GM21360 (cell line): ENCODE data around the gene KIAA0753.

Experiments used
- ATAC-seq: cut with Tn5 transposase; IDR thresholded peaks from one replicate; pipeline ENCODE4 v1.9.1; 2021; ENCODE audit warnings: mild to moderate bottlenecking, moderate library complexity; ENCODE audit not compliant: unreplicated experiment

Gene KIAA0753

DNA sequence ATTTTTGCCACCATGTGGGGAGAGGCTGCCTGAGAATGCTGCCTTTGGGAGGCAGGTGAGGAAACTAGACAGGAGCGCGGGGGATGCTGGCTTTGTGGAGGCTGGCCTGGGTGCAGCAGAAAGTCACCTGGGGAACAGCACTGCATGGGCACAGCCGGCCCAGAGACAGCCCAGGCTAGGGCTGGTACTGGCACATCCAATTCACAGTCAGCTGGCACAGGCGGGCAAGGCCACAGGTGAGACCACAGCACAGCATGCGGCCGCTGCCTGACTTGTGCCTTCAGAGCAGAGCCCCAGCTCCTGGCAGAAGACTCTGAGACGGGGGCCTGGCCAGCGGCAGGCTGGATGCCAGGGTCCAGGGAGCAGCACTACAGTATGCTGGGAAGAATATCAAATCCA lies 67.5 kb downstream of the KIAA0753 start:
- ATAC-seq: no peak

DNA sequence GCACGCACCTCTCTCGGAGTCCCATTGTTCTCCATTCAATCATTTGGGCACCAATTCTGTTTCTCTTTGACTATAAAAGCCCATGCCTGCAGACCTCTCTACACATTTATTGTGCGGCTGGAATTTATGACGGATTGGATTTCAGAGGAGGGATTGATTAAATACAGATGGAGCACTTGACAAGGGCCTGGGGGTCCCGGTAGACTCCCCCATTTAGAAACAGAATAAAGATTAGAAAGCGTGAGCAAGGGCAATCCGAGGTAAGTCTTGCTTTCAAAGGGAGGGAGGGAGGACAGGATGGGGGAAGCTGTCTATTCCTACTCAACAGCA lies 69.1 kb downstream of the KIAA0753 start:
- no peak for ATAC-seq

DNA sequence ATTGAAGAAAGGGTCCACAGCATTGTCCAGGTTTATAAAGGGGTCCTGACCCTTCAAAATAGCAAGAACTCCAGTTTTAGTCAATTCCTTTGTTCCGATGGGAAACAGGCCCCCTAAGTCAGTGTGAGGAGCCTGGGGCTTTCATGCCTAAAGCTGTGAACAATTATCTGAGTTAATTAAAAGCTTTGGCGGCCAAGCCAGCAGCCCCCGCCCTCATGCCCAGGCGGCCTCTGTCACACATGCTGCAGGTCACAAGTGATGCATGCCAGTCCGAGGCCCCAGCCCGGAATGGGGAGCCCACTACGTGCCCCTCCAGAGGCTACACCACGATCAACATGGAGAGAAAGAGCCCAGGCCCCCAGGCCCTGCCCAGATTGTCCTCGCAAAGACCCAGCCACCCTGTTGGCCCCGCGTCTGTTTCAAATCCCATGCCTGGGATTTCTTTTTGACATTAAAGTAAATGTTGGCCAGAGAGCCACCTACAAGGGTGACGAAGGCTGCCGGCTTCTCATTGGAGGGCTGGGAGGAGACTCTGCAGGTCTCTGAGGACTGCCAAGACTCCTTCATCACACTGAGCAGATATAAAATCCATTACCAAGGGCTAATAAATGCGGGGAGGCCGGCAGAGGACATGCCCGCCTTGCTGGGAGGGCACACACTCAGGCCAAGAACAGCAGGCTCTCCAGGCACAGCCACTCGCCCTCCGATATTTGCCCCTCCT lies 69.6 kb downstream of the KIAA0753 start:
- no peak for ATAC-seq

DNA sequence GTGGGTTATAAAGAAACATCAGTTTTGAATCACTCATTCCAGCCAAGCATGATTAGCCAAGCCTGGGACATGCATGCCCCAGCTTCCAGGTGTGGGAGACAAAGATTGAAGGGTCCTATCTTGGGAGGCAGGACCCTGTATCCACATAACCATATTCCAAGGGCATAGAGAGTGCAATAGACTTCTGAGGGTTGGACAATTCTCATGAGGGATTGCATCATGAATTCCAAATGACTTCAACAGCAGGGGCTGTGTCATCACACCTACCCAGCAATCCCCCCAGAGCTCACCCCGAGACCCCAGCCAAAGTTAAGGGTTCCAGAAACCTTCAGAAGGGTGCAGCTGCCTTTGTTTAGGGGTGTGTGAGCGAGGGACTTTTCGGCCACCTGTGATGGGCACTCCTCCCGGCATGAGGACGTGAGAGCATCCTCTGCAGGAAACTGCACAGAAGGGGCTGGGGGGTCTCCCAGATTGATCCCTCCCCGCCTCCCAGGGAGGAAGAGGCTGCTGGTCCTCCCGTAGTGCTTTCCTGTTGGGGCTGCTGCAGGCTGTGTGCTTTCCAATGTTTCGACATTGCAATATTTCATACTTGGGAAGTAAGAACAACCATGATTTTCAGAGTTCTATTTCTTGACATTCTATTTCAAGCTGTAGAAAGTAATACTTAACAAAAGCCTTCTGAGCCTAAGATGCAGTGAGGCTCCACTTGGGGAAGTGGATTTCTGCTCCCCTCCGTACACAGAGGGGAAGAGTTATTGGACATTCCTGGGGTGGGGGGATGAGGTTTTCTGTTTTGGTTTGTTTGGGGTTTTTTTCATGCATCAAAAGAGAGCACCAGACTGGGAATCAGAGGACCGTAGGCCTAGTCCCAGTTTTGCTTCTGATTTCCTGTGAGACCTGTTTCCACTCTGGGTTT lies 70.9 kb downstream of the KIAA0753 start:
- ATAC-seq: no peak

DNA sequence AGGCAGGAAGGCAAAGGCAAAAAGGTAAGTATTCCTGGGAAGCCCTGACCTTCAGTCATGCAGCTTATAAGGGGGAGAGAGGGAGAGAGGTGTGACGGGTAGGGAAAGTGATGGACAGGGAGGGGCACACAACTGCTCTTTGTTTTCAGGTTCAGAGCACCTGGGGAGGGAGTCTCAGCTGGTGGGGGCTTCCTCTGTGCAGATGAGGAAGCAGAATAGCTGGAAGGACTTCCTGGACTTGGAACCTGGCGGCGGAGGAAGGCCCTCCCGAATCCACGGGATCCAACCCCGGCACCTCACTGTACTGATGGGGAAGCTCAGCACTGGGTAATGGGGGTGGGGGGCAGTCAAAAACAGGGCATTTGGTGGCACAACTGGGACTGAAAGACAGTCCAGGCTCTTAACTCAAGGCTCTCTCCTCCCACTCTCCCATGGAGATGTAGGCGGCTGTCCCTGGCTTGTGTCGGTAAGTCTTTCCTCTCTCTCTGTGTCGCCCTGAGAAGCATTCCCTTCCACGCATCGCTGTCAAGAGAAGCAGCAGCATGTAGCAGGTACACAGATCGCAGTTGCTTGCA lies 72.2 kb downstream of the KIAA0753 start:
- no peak for ATAC-seq

DNA sequence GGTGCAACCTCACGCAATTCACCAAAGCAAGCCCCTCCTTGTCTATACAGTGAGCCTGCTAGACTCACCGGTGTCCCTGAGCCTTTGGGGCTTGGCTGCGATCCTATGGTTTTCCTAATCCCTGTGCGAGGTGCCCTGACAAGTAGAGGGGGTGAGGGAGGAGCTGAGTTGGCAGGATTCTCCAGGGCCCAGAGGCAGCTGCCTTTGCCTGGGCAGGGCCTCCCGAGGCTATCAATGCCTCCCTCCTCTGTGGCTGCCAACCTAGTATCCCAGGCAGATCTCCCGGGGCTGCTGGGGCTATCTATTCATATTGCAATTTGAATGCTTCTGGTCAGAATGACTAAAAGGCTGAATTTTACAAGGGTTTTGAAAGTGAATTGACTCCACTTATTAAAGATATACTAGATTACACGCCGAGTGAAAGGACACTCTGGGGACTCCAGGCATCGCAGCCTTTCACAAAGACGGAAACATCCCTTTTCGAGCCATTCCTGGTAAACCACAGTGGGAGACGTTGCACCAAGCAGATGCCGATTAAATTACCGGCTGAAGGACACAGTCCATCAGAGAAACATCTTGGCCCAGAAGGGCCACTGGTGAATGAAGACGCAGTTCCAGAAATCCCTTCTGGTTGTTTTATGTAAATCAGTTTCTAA lies 72.9 kb downstream of the KIAA0753 start:
- ATAC-seq: no peak

DNA sequence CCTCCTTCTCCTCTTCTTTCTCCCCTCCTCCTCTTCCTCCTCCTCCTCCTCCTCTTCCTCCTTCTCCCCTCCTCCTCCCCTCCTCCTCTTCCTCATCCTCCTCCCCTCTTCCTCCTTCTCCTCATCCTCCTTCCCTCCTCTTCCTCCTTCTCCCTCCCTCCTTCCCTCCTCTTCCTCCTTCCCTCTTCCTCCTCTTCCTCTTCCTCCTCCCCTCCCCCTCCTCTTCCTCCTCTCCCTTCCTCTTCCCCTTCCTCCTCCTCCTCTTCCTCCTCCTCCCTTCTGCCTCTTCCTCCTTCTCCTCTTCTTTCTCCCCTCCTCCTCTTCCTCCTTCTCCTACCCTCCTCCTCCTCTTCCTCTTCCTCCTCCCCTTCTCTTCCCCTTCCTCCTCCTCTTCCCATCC lies 79.1 kb downstream of the KIAA0753 start:
- no peak for ATAC-seq

DNA sequence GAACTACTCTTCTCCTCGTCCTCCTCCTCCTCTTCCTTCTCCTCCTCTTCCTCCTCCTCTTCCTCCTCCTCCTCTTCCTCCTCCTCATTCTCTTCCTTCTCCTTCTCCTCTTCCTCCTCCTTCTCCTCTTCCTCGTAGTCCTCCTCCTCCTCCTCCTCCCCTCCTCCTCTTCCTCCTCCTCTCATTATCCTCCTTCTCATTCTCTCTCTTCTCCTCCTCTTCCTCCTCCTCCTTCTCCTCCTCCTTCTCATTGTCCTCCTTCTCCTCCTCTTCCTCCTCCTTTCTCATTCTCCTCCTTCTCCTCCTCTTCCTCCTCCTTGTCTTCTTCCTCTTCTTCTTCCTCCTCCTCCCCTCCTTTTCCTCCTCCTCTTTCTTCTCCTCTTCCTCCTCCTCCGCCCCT lies 80.0 kb downstream of the KIAA0753 start:
- ATAC-seq: no peak

DNA sequence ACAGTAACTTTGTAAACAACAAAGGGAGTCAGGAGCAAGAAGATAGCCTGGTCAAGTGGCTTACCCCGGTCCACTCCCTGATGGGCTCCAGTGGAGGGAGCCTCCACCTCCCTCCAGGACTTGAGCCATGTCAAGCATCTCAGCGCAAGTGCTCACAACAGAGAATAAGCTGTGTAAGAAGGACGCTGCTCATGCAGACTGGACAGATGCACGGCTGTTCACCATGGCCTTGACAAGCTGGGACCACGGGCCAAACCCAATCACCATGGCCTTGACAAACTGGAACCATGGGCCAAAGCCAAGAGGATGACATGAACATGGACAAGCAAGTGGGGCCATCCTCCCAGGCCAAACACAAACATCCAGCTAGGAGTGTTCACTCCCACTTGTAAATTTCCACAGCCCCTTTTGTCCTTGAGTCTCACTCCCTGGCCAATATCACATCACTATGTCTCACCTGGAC lies 80.7 kb downstream of the KIAA0753 start:
- ATAC-seq: no peak

DNA sequence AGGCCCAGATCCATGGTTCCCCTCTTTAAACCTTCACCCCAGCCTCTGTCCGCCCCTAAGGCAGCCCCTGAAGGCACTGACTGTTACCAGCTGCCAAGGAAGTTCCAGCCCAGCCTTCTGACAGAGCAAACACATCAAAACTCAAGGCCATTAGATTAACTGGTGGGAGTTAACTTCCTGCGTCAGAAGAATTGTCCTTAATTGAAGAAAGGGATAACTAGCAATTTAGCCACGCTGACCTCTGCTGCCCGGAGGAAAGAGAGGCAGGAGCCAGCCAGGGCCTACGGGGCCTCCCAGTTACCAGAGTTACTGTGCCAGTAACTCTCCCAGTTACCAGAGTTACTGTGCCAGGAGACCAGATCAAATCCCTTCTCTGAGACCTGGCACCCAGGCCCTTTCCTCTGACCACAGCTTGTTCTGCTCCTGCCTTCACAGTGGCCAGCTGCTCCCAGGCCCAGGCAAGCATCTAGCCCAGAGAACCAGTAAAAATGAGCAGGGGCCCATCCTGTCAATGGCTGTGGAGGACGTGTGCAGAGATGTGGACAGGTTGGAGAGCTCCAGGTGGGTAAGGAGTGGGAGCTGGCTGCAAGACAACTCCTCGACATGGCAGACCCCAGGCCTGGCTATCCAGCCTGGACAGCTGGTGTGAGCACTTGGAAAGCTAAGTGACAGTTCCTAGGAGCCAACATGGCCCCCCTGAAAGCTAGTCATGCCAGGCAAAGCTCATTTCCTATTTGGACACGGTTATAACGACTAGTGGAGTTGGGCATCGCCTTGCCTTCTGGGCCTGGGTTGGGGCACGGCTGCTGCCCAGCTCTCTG lies 81.4 kb downstream of the KIAA0753 start:
- no peak for ATAC-seq

DNA sequence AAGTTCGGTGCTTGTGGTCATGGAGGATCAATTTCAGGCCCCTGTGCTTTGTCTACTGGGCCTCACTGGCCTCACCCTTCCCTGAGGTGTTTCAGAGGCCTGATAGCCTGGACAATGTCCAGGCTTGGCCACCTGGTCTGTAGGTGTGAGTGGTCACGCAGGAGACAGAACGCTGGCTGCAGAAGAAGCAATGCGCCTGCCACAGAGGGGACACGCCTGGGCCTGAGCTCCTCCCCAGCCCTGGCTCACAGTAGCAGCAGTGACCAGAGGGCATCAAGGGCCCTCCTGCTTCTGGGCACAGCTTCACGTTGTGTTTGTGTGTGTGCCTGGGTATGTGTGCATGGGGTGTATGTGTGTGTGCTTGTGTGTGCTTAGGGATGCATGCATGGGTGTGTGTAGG lies 82.2 kb downstream of the KIAA0753 start:
- no peak for ATAC-seq

DNA sequence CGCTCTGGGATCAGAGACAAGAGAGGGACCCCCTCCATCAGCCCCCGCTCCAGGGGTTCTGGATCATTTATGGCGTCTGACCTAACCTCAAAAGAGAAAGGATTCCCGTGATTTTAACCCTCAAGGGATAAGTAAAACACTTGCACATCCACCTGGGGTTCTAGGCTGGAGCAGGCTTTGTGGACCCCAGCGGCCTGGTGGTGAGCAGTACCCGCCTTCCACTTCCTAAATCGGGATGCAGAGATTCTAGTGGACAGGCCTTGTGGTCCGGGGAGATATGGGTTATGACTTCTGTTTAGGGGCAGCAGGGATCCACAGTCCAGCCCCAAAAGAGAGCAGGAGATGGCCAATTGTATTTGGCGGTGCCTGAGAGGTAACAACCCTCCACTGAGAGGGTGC lies 83.5 kb downstream of the KIAA0753 start:
- no peak for ATAC-seq

DNA sequence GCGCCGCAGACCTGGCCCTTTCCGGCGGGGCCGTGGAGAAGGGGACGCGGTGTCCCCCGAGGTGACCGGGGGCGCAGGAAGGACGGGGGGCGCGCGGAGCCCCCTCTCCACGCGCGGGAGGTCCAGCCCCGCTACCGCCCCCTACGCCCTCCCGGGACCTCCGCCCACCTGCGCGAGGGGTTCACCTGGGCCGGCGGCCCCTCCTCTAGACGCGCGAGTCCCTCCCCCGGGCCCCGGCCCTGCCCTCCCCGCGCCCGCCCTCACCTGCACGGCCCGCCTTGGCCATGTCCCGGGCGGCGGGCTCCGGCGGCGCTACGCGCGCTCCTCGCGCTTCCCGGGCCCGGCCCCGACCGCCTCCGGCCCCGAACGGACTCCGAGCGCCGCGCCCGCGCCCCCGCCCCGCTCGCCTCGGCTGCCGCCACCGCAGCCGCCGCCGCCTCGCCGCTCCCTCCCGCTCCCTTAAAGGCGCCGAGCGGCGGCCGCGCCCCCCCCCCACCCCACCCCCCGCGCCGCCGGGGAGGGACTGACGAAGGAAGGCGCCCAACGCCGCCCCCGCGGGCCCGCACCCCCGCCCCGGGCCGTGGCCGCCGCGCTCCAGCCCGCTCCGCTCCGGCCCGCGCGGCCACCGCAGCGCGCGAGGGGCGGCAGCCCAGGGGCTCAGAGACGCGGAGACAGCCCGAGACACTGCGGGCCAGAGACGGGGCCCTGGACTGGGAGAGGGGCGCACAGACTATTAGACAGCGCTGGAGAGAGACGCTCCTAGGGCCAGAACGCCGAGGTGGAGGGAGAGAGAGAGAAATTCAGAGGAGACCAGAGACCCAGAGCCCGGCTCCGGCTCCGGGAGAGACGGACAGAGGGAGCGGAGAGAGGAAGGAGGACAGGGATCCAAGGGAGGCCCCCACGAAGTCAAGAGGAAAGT lies 84.1 kb downstream of the KIAA0753 start, which contains the start of gene PITPNM3:
Gene PITPNM3, minus strand, starts transcription at position 435 of the 919 bp plus-strand sequence. Its CDS starts 149 bp downstream, at position 286.
- no peak for ATAC-seq

DNA sequence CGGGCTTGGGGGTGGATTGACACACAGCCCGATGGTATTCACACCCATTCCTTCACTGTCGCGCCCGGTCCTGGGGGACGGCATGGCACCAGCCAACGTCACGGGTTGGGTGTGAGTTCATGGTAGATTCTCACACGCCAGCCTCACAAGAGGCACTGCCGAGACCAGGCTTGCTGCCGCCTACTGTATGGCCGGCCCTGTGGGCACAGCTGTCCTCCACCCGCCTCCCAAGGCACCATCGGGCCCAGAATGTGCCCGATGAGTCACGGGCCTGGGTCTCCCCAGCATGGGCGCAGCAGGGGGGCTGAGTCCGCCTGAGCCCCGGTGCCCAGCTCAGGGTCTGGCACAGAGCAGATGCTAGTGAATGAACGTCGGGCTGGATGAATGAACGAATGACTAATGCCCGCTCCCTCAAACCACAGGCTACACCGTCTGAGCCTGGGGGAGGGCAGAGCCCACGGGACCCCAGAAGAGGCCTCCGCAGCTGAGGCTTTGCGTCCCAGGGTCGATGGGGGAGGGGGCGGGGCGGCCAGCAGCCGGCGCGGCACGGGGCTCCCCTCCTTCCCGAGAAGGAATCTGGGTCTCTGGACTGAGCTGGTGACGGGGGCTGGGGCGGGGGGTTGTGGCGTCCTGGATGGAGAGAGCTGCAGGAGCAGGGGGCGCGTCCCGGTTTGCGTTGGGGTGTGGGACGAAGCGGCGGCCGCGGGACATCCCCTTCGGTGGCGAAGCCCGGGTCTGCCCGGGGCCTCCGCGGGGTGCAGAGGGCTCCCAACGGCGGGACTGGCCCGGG lies 85.0 kb downstream of the KIAA0753 start:
- ATAC-seq: no peak

DNA sequence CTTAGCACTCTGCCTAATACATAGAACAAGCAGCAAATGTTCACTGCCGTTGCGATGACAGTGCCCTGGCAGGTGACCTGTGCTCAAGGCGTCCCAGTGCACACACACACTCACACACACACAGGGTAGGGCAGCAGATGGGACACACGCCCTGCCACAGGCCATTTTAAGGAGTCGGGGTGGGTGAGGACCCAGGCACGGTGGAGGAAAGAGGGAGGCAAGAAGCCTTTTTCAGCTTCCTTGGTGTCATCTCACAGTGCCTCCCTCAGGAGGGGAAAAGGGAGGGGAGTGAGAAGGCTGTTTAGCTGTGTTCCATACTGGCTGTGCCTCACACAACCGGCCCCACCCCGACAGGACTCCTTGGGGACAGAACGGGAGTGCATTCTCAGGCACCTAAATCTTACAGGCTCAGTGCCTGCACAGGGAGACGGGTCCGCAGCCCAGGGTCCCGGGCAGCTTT lies 85.6 kb downstream of the KIAA0753 start:
- no peak for ATAC-seq

DNA sequence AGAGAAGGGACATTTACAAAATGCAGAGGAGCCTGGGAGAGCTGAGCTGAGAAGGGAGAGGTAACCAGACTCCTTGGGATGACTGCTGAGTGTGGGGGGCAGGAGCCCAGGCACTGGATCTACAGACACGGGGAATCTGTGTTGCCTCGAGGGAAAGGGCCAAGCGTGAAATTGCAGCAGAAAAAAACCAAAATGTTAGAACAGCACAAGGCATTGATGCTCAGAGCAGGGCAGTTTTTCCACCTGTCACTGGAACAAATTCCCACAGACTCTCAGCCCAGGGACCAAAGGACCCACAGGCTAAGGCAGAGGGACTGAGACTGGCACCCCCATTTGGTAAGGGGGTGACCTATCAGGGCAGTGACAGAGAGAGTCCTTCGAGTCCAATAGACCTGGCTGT lies 86.2 kb downstream of the KIAA0753 start:
- no peak for ATAC-seq

DNA sequence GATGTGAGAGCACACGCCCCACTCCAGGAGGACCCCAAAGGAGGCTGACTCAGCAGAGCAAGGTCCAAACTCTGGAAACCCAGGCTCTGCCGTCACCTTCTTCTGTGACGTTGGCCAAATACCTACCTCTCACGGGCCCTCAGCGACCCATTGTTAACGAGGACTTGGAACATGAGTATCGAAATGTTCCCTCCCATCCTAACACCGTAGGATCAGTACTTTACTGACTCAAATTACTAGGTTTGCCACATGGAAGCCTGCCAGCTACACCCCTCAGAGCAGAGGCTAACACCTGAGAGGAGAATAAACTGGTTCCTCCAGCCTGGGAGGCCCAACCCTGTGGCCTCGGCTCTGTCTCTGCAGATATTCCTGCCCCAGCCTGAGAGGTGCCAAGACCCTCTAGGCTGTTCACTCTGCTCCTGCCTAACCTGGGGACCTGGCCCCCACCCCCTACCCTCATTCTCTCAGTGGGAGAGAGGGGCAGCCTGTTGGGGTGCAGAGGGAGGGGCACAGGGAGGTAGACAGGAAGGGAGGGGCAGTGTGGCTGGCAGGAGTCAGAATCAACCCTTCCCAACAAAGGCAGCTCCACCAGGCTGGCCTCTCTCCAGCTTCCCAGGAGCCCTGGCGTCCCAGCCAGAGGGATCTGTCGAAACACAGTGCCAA lies 88.5 kb downstream of the KIAA0753 start:
- no peak for ATAC-seq

DNA sequence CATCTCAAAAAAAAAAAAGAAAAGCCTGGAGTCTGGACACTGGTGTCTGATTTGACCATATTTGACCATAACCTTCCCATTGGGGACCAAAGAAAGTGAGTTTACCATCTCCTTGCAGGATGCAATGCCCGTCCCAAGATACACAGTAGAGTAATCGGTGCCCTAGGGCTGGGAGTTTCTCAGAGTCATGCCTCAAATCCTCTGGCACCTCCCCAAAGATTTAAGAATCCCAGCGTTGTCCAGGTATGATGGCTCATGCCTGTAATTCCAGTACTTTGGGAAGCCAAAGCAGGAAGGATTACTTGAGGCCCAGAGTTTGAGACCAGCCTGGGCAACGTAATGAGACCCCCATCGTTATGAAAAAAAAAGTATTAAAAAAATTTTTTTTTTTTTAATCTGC lies 89.2 kb downstream of the KIAA0753 start:
- no peak for ATAC-seq
